GM12891 (cell line): ENCODE data around the gene RABL6.

Source experiments
- PAX5 ChIP-seq: IDR thresholded peaks from 2 replicates; pipeline ENCODE4 v1.6.1; 2011; ENCODE audit warnings: low read length, moderate library complexity, mild to moderate bottlenecking; ENCODE audit not compliant: insufficient read depth, severe bottlenecking
- POLR2A ChIP-seq: IDR thresholded peaks from 2 replicates; pipeline ENCODE4 v1.6.1; 2011; ENCODE audit warnings: low read depth, low read length, control low read depth
- POLR2AphosphoS5 ChIP-seq: IDR thresholded peaks from 2 replicates; pipeline ENCODE4 v1.6.1; 2011; ENCODE audit warnings: low read depth, low read length, control low read depth
- POU2F2 ChIP-seq: IDR thresholded peaks from 2 replicates; pipeline ENCODE4 v1.6.1; 2011; ENCODE audit warnings: low read depth, mild to moderate bottlenecking, control low read depth, low read length, moderate library complexity
- SPI1 ChIP-seq: IDR thresholded peaks from 2 replicates; pipeline ENCODE4 v1.6.1; 2011; ENCODE audit warnings: low read depth, low read length, control low read depth
- TAF1 ChIP-seq: IDR thresholded peaks from 2 replicates; pipeline ENCODE4 v1.6.1; 2011; ENCODE audit warnings: low read depth, low read length, control low read depth

- TF ChIP-seq POLR2AphosphoS5 = no peak
- TF ChIP-seq POLR2A = no peak
- no peak for TF ChIP-seq TAF1
- no peak for TF ChIP-seq POU2F2
- no peak for TF ChIP-seq SPI1
- no peak for TF ChIP-seq PAX5
Measured at GRCh38 chr9:136776947-136777346, 30.8 kb upstream of the RABL6 start.
